Naive thymus-derived CD8-positive, alpha-beta T cell (primary cell): ENCODE data around the gene FOXN1. TPM values are rescaled to one million over a fixed set of nuclear protein-coding genes. Genes with fewer than 3 reads are reported as not detected.
A peak's percentile ranks its signal among the peaks of the same experiment; 100 is the strongest.
"Not testable (repeated sequence)": the region's sequence is repeated elsewhere in the genome, so short reads cannot be mapped to it uniquely, and the experiment has no call there.

Experiments
- ATAC-seq, 2 donors: fragments of 150-1000 bp; cut with Tn5 transposase in 1 of 2; sonication (Bioruptor Pico), chemical (Tn5 transposase) in 1 of 2; 1 replicate in 1 of 2; 2 replicates in 1 of 2; pipeline ENCODE4 v1.10.0; 2021; ENCODE audit warnings: mild to moderate bottlenecking in 2 of 2, moderate library complexity in 2 of 2
- POLR2A ChIA-PET: fragments of 350-600 bp; sonication (Branson Sonifier 250); formaldehyde crosslinking; loops from one replicate; lab custom pipeline; 2021; ENCODE audit warnings: antibody characterized with exemption; lab: Charles Lee
- DNase-seq, 10 donors: peaks; one replicate each; pipeline versions ENCODE4 v3.0.0 to v3.0.0-alpha.2; 2020 to 2022
- H3K27ac Mint-ChIP-seq, 10 donors: one replicate each; pipeline ENCODE4 v1.8.0; 2020 to 2022; ENCODE audit warnings: mild to moderate bottlenecking in 10 of 10, mixed read lengths in 10 of 10, moderate library complexity in 4 of 10, inconsistent platforms in 1 of 10
- H3K27me3 Mint-ChIP-seq, 5 donors: one replicate each; pipeline ENCODE4 v1.8.0; 2021 to 2022; ENCODE audit warnings: mixed read lengths in 5 of 5
- H3K36me3 Mint-ChIP-seq, 3 donors: one replicate each; pipeline ENCODE4 v1.8.0; 2020 to 2022; ENCODE audit warnings: mixed read lengths in 3 of 3, mild to moderate bottlenecking in 2 of 3, inconsistent platforms in 1 of 3
- H3K4me1 Mint-ChIP-seq, 4 donors: one replicate each; pipeline ENCODE4 v1.8.0; 2021 to 2022; ENCODE audit warnings: mixed read lengths in 4 of 4
- H3K4me3 Mint-ChIP-seq, 10 donors: one replicate each; pipeline ENCODE4 v1.8.0; 2020 to 2022; ENCODE audit warnings: mild to moderate bottlenecking in 10 of 10, mixed read lengths in 10 of 10, moderate library complexity in 6 of 10, inconsistent platforms in 1 of 10
- H3K9me3 Mint-ChIP-seq, 9 donors: one replicate each; pipeline ENCODE4 v1.8.0; 2020 to 2022; ENCODE audit warnings: mixed read lengths in 9 of 9, mild to moderate bottlenecking in 3 of 9, inconsistent platforms in 1 of 9, moderate library complexity in 1 of 9
- polyA plus RNA-seq, 3 donors: library from polyadenylated mRNA; unstranded; fragments of 300-500 nt; fragmentation: Illumina TruSeq; gene quantifications; one replicate each; pipeline ENCODE4 v1.2.3, GENCODE V29; 2021
- total RNA-seq, 8 experiments: library from RNA in 2 of 8; stranded (reverse) in 2 of 8; gene quantifications; one replicate each; pipeline ENCODE4 v1.2.3 and lab custom pipeline; 2021 to 2026

Gene FOXN1, protein sequence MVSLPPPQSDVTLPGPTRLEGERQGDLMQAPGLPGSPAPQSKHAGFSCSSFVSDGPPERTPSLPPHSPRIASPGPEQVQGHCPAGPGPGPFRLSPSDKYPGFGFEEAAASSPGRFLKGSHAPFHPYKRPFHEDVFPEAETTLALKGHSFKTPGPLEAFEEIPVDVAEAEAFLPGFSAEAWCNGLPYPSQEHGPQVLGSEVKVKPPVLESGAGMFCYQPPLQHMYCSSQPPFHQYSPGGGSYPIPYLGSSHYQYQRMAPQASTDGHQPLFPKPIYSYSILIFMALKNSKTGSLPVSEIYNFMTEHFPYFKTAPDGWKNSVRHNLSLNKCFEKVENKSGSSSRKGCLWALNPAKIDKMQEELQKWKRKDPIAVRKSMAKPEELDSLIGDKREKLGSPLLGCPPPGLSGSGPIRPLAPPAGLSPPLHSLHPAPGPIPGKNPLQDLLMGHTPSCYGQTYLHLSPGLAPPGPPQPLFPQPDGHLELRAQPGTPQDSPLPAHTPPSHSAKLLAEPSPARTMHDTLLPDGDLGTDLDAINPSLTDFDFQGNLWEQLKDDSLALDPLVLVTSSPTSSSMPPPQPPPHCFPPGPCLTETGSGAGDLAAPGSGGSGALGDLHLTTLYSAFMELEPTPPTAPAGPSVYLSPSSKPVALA
- total RNA-seq: not detected
- polyA plus RNA-seq: not detected
- total RNA-seq (lab: John Stamatoyannopoulos, UW): 0 reads per million in 6 experiments

DNA sequence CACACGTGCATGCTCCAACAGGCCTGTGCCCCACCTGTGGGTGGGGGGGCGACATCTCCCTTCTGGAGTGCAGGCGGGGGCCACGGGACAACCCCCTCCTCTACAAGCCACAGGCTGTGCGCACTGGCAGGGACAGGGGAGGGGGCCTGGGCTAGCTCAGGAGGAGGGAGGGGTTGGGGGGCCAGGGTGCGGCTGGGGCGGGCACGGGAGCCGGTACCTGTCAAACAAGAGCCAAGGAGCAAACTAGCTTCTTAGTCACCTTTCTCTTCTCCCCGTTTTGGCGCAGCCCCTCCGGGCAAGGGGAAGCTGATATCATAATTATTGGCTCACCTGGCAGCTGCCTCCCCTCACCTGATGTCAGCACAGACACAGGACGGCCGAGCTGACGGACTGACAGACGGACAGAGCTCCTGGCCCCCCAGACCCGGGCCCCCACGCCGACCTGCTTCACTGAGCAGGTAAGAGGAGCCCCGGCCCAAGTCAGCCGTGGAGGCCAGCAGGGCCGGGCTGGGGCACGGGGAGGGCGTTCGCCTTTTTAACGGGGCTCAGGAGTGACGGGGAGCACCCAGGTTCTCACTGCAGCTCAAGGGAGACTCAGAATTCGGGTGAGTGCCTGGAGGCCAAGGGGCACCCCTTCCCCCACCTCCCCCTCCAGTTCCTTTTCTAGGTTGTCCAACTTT is at the start of gene FOXN1:
Gene FOXN1, plus strand, starts transcription at position 363 of the 680 bp plus-strand sequence. CDS start 17,622 bp downstream, outside the sequence.
- POLR2A ChIA-PET: no interaction called here

GRCh38 chr17:28457890-28458289 is 48.3 kb upstream of the FOXN1 start:
- DNase-seq (no peak), ATAC-seq (no peak)
- Mint-ChIP-seq H3K36me3 (no peaks in the 10 kb centered on the region), H3K9me3 (peaks cover 0 to 6% (median 0%) of the 10 kb centered on the region in 9 donors), H3K4me1 (no peaks in the 10 kb centered on the region), H3K27me3 (peaks cover 2 to 6% (median 3%) of the 10 kb centered on the region in 5 donors), H3K27ac (no peak overlapping the region), H3K4me3 (no peak overlapping the region)
- POLR2A ChIA-PET: no interaction called here

More for the DNA sequence above, at the start of gene FOXN1:
- DNase-seq: no peak
- no peak within 1 kb of the TSS for H3K27ac Mint-ChIP-seq
- no peak for ATAC-seq
- H3K9me3 Mint-ChIP-seq: no peaks in the 10 kb centered on the region
- no peaks in the 10 kb centered on the region for H3K4me1 Mint-ChIP-seq
- no peaks in the 10 kb centered on the region for H3K36me3 Mint-ChIP-seq
- no peak within 1 kb of the TSS for H3K4me3 Mint-ChIP-seq
- H3K27me3 Mint-ChIP-seq: peaks cover 8 to 43% (median 33%) of the 10 kb centered on the region in 5 donors

- POLR2A ChIA-PET, H3K27ac Mint-ChIP-seq, H3K4me1 Mint-ChIP-seq, H3K36me3 Mint-ChIP-seq, H3K9me3 Mint-ChIP-seq, H3K4me3 Mint-ChIP-seq, ATAC-seq, DNase-seq: not testable (repeated sequence)
- peaks cover 3 to 16% (median 11%) of the 10 kb centered on the region in 5 donors for H3K27me3 Mint-ChIP-seq
Observed at GRCh38 chr17:28458881-28459280, 47.3 kb upstream of the FOXN1 start.

GRCh38 chr17:28460901-28461300 is 45.2 kb upstream of the FOXN1 start:
- POLR2A ChIA-PET: no interaction called here
- Mint-ChIP-seq H3K4me1 (no peaks in the 10 kb centered on the region), H3K27ac (no peak overlapping the region), H3K36me3 (no peaks in the 10 kb centered on the region), H3K4me3 (no peak overlapping the region), H3K27me3 (peaks cover 6 to 27% (median 18%) of the 10 kb centered on the region in 5 donors), H3K9me3 (peaks cover 0 to 6% (median 0%) of the 10 kb centered on the region in 9 donors)
- ATAC-seq (no peak), DNase-seq (no peak)

DNA sequence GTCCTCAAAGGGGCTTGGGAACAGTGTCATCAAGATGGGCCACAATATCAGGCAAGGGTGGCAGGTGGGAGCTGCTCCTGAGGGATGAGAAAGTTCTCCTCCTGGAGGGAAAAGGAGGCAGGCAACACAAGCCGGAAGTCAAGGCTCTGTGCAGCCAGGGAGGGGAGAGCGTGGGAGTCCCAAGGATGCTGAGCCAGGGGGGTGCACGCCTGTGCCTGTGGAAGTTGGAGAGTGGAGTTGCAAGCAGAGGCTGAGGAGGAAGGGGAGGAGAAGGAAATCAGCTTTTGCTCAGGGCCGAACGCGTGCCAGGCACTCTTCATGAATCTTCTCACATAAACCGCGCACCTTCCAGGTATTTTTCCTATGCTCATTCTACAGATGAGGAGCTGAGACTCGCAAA is 40.1 kb upstream of the FOXN1 start:
- ATAC-seq: no peak
- POLR2A ChIA-PET: no interaction called here
- H3K9me3 Mint-ChIP-seq: no peaks in the 10 kb centered on the region

GRCh38 chr17:28466521-28467048 is 39.6 kb upstream of the FOXN1 start:
- Mint-ChIP-seq H3K27me3 (peaks cover 6 to 32% (median 22%) of the 10 kb centered on the region in 5 donors), H3K4me3 (no peak overlapping the region), H3K27ac (no peak overlapping the region), H3K36me3 (no peaks in the 10 kb centered on the region), H3K4me1 (no peaks in the 10 kb centered on the region), H3K9me3 (no peaks in the 10 kb centered on the region)
- POLR2A ChIA-PET: no interaction called here
- DNase-seq (no peak), ATAC-seq (no peak)

More for the DNA sequence above, 40.1 kb upstream of the FOXN1 start:
- peaks cover 6 to 32% (median 22%) of the 10 kb centered on the region in 5 donors for H3K27me3 Mint-ChIP-seq
- DNase-seq: no peak
- no peak overlapping the region for H3K4me3 Mint-ChIP-seq
- no peak overlapping the region for H3K27ac Mint-ChIP-seq
- H3K36me3 Mint-ChIP-seq: no peaks in the 10 kb centered on the region
- H3K4me1 Mint-ChIP-seq: no peaks in the 10 kb centered on the region

- Mint-ChIP-seq H3K4me3 (no peak overlapping the region), H3K9me3 (no peaks in the 10 kb centered on the region), H3K36me3 (no peaks in the 10 kb centered on the region), H3K27me3 (peaks cover 6 to 31% (median 26%) of the 10 kb centered on the region in 5 donors), H3K27ac (no peak overlapping the region), H3K4me1 (no peaks in the 10 kb centered on the region)
- ATAC-seq (no peak), DNase-seq (no peak)
- POLR2A ChIA-PET: no interaction called here
Observed at GRCh38 chr17:28467456-28468025, 38.6 kb upstream of the FOXN1 start.

DNA sequence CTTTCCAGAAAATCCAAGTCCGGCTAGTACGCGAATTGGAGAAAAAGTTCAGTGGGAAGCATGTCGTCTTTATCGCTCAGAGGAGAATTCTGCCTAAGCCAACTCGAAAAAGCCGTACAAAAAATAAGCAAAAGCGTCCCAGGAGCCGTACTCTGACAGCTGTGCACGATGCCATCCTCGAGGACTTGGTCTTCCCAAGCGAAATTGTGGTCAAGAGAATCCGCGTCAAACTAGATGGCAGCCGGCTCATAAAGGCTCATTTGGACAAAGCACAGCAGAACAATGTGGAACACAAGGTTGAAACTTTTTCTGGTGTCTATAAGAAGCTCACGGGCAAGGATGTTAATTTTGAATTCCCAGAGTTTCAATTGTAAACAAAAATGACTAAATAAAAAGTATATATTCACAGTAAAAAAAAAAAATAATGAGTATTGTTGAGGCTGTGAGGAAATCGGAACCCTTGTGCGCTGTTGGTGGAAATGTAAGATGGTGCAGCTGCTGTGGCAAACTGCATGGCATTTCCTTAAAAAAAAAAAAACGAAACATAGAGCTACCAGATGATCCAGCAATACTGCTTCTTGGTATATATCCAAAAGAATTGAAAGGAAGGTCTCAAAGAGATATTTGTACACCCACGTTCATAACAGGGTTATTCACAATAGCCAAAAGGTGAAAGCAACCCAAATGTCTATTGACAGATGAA is 38.0 kb upstream of the FOXN1 start:
- peak overlapping the region in 1 of 10 donors; percentile 40 for H3K27ac Mint-ChIP-seq
- not testable (repeated sequence) for DNase-seq

DNA sequence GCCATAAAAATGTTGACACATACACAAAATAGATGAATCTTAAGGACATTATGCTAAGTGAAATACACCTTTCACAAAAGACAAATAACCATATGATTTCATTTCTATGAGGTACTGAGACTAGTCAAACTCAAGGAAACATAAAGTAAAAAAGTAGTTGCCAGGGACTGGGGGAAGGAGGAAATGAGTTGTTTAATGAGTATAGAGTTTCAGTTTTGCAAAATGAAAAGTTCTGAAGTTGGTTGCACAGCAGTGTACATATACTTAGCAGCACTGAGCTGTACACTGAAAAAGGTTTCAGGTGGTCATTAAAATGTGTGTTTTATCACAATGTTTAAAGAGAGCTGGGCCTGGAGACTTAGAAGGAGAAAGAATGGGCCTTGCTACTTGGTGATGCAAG is 37.4 kb upstream of the FOXN1 start:
- no peak for DNase-seq
- H3K4me3 Mint-ChIP-seq: no peak overlapping the region

More for the DNA sequence above, 38.0 kb upstream of the FOXN1 start:
- ATAC-seq, H3K9me3 Mint-ChIP-seq, H3K4me3 Mint-ChIP-seq, H3K4me1 Mint-ChIP-seq, POLR2A ChIA-PET, H3K36me3 Mint-ChIP-seq: not testable (repeated sequence)
- H3K27me3 Mint-ChIP-seq: peaks cover 4 to 26% (median 21%) of the 10 kb centered on the region in 5 donors

DNA sequence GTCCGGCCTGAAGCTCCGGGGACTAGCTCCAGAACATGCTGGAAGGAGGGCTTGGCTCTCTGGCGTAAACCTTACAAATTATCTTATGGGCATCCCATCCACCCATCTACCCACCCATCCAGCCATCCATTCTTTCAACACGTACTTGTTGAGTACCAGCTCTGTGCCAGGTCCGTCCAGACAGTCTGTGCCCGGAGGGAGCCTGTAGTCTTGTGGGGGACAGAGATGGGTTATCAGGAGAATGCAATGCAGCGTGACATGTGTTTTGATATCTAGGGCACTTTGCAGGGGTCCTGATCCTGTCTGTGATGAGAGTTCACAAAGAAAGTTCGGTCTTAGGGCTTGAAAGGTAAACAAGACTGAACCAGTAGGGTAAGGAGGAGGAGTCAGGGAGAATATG is 36.8 kb upstream of the FOXN1 start:
- no peak for ATAC-seq
- no peak for DNase-seq
- Mint-ChIP-seq H3K9me3 (no peaks in the 10 kb centered on the region), H3K27ac (no peak overlapping the region), H3K4me3 (no peak overlapping the region), H3K4me1 (no peaks in the 10 kb centered on the region), H3K27me3 (peaks cover 0 to 17% (median 15%) of the 10 kb centered on the region in 5 donors), H3K36me3 (no peaks in the 10 kb centered on the region)
- POLR2A ChIA-PET: no interaction called here

More for the DNA sequence above, 37.4 kb upstream of the FOXN1 start:
- ATAC-seq: no peak
- Mint-ChIP-seq H3K4me1 (no peaks in the 10 kb centered on the region), H3K27me3 (peaks cover 3 to 21% (median 16%) of the 10 kb centered on the region in 5 donors), H3K36me3 (no peaks in the 10 kb centered on the region), H3K9me3 (no peaks in the 10 kb centered on the region), H3K27ac (no peak overlapping the region)
- POLR2A ChIA-PET: no interaction called here

GRCh38 chr17:28470266-28470913 is 35.8 kb upstream of the FOXN1 start:
- ATAC-seq: no peak
- Mint-ChIP-seq H3K27ac (peak overlapping the region in 1 of 10 donors; percentile 9), H3K4me3 (no peak overlapping the region), H3K27me3 (peaks cover 0 to 13% (median 10%) of the 10 kb centered on the region in 5 donors), H3K9me3 (no peaks in the 10 kb centered on the region), H3K4me1 (peaks cover 2 to 4% (median 3%) of the 10 kb centered on the region in 4 donors), H3K36me3 (no peaks in the 10 kb centered on the region)
- DNase-seq: no peak
- POLR2A ChIA-PET: no interaction called here
